PFSK-1 (cell line): ENCODE results near the gene HHIPL1.

ENCODE experiments used
- POLR2AphosphoS5 ChIP-seq: IDR thresholded peaks from 2 replicates; pipeline ENCODE4 v1.6.1; 2012; ENCODE audit warnings: low read depth, mild to moderate bottlenecking, control low read depth, low read length, moderate library complexity
- SIN3A ChIP-seq: IDR thresholded peaks from 2 replicates; pipeline ENCODE4 v1.6.1; 2012; ENCODE audit warnings: mild to moderate bottlenecking, low read length, moderate library complexity, borderline replicate concordance; ENCODE audit not compliant: insufficient read depth
- TAF1 ChIP-seq: IDR thresholded peaks from 2 replicates; pipeline ENCODE4 v1.6.1; 2012; ENCODE audit warnings: low read length, control low read depth, borderline replicate concordance; ENCODE audit not compliant: insufficient read depth

- TF ChIP-seq SIN3A: no peak
- no peak for TF ChIP-seq POLR2AphosphoS5
- no peak for TF ChIP-seq TAF1
Observed at GRCh38 chr14:99604766-99605298, 40.1 kb upstream of the HHIPL1 start.
